Stimulated activated CD8-positive, alpha-beta memory T cell treated with anti-CD3 and anti-CD28 coated beads, Interleukin-15, amount 100 ng/mL, for 24 hours (primary cell): ENCODE results near the gene HOXB9.

Experiments used
- DNase-seq: peaks from one replicate; pipeline ENCODE4 v3.0.0-alpha.2; 2020; ENCODE audit warnings: low read depth

Gene HOXB9

GRCh38 chr17:48626245-48627117 is at the start of gene HOXB9:
Gene HOXB9 (minus strand): TSS chr17:48626358. CDS start chr17:48626269, 89 bp downstream.
- no peak for DNase-seq

GRCh38 chr17:48672340-48672739 is 46.2 kb upstream of the HOXB9 start:
- DNase-seq: no peak

GRCh38 chr17:48671697-48672171 is 45.6 kb upstream of the HOXB9 start:
- DNase-seq: peak; percentile 44

- no peak for DNase-seq
These were observed 37.2 kb upstream of the HOXB9 start for GRCh38 chr17:48663134-48663924.

- no peak for DNase-seq
These were observed 29.8 kb upstream of the HOXB9 start for GRCh38 chr17:48655913-48656312.

- DNase-seq: no peak
These were observed 23.6 kb upstream of the HOXB9 start for GRCh38 chr17:48649741-48650140.

GRCh38 chr17:48647963-48648245 is 21.7 kb upstream of the HOXB9 start:
- no peak for DNase-seq

GRCh38 chr17:48647103-48647962 is 21.2 kb upstream of the HOXB9 start:
- DNase-seq: no peak

GRCh38 chr17:48646183-48647102 is 20.3 kb upstream of the HOXB9 start:
- no peak for DNase-seq

GRCh38 chr17:48645639-48646182 is 19.6 kb upstream of the HOXB9 start:
- no peak for DNase-seq

- DNase-seq: no peak
These were observed 18.9 kb upstream of the HOXB9 start for GRCh38 chr17:48644910-48645557.

- DNase-seq: no peak
These were observed 18.0 kb upstream of the HOXB9 start for GRCh38 chr17:48644159-48644558.

- no peak for DNase-seq
These were observed 17.5 kb upstream of the HOXB9 start for GRCh38 chr17:48643697-48644012.

- DNase-seq: no peak
These were observed 16.9 kb upstream of the HOXB9 start for GRCh38 chr17:48642843-48643696.

- no peak for DNase-seq
These were observed 16.1 kb upstream of the HOXB9 start for GRCh38 chr17:48642059-48642842.

GRCh38 chr17:48641541-48642058 is 15.4 kb upstream of the HOXB9 start:
- DNase-seq: no peak

GRCh38 chr17:48640858-48641180 is 14.7 kb upstream of the HOXB9 start:
- no peak for DNase-seq

- DNase-seq: no peak
These were observed 14.1 kb upstream of the HOXB9 start for GRCh38 chr17:48639982-48640857.
